Measurements from ENCODE around the gene PLA2G4C. TPM values are rescaled to one million over a fixed set of nuclear protein-coding genes. Genes with fewer than 3 reads are reported as not detected.
"Not testable (repeated sequence)": the region's sequence is repeated elsewhere in the genome, so short reads cannot be mapped to it uniquely, and the experiment has no call there.

PLA2G4C gene
- total RNA-seq, 1 donor from 2014 or later, result 98.8 TPM

GRCh38 chr19:48111280-48111679 lies 663 bp upstream of the PLA2G4C start:
- no peak for DNase-seq (ENCODE audit: low read depth in 2 of 2)

- no peak for DNase-seq (ENCODE audit: low read depth in 2 of 2)
Observed at GRCh38 chr19:48108997-48109782, 1.4 kb downstream of the PLA2G4C start.

- DNase-seq (ENCODE audit: low read depth in 2 of 2), result no peak
Observed at GRCh38 chr19:48103922-48104321, 6.7 kb downstream of the PLA2G4C start.

GRCh38 chr19:48102870-48103751 lies 7.5 kb downstream of the PLA2G4C start:
- peak; percentile 51 to 64 for DNase-seq (ENCODE audit: low read depth in 2 of 2)

GRCh38 chr19:48095612-48096175 lies 14.9 kb downstream of the PLA2G4C start:
- no peak for DNase-seq (ENCODE audit: low read depth in 2 of 2)

- no peak for DNase-seq (ENCODE audit: low read depth in 2 of 2)
Observed at GRCh38 chr19:48094855-48095203, 15.8 kb downstream of the PLA2G4C start.

- DNase-seq (ENCODE audit: low read depth in 2 of 2), result no peak
Observed at GRCh38 chr19:48094129-48094854, 16.3 kb downstream of the PLA2G4C start.

GRCh38 chr19:48091111-48091718 lies 19.4 kb downstream of the PLA2G4C start:
- not testable (repeated sequence) for DNase-seq (ENCODE audit: low read depth in 2 of 2)

- no peak for DNase-seq (ENCODE audit: low read depth in 2 of 2)
Observed at GRCh38 chr19:48090281-48090802, 20.3 kb downstream of the PLA2G4C start.

GRCh38 chr19:48088991-48089390 lies 21.6 kb downstream of the PLA2G4C start:
- not testable (repeated sequence) for DNase-seq (ENCODE audit: low read depth in 2 of 2)

GRCh38 chr19:48085904-48086864 lies 24.4 kb downstream of the PLA2G4C start:
- no peak for DNase-seq (ENCODE audit: low read depth in 2 of 2)

GRCh38 chr19:48085076-48085475 lies 25.5 kb downstream of the PLA2G4C start:
- DNase-seq (ENCODE audit: low read depth in 2 of 2), result no peak

- no peak for DNase-seq (ENCODE audit: low read depth in 2 of 2)
Observed at GRCh38 chr19:48081106-48081505, 29.5 kb downstream of the PLA2G4C start.

GRCh38 chr19:48070177-48070769 lies 40.3 kb downstream of the PLA2G4C start:
- not testable (repeated sequence) for DNase-seq (ENCODE audit: low read depth in 2 of 2)

GRCh38 chr19:48069435-48069834 lies 41.2 kb downstream of the PLA2G4C start:
- DNase-seq (ENCODE audit: low read depth in 2 of 2), result no peak

- no peak for DNase-seq (ENCODE audit: low read depth in 2 of 2)
Observed at GRCh38 chr19:48064509-48064908, 46.1 kb downstream of the PLA2G4C start.

- no peak for DNase-seq (ENCODE audit: low read depth in 2 of 2)
Observed at GRCh38 chr19:48061401-48062344, 48.9 kb downstream of the PLA2G4C start.

GRCh38 chr19:48060381-48060780 lies 50.2 kb downstream of the PLA2G4C start:
- DNase-seq (ENCODE audit: low read depth in 2 of 2), result no peak
